HEK293 (cell line): Measurements from ENCODE around the gene S100A11.

Experiments used
- CTCF ChIA-PET: fragments of 350-600 bp; formaldehyde crosslinking; extraction: SDS; loops from one replicate; lab custom pipeline; 2021; ENCODE audit warnings: antibody characterized with exemption; lab: Yijun Ruan, JAX
- POLR2A ChIA-PET: fragments of 300-600 bp; formaldehyde crosslinking; extraction: SDS; loops from one replicate; lab custom pipeline; 2020; ENCODE audit warnings: antibody characterized with exemption, inconsistent platforms; lab: Yijun Ruan, JAX
- H3K27ac ChIP-seq: fragments of 200-500 bp; sonication (Bioruptor generic); 2 replicates; pipeline ENCODE4 v1.5.1; 2014; ENCODE audit warnings: low read depth, low read length, control low read depth, inconsistent platforms; ENCODE audit errors: extremely low read depth
- H3K36me3 ChIP-seq, 2 experiments: fragments of 200-500 bp in 1 of 2; sonication (Bioruptor generic) in 1 of 2; 1 replicate in 1 of 2; 2 replicates in 1 of 2; pipeline ENCODE4 v1.5.1; 2014 to 2017; ENCODE audit warnings: inconsistent platforms in 2 of 2, low read length in 2 of 2; ENCODE audit not compliant: control insufficient read depth in 2 of 2, insufficient read depth in 1 of 2
- H3K4me1 ChIP-seq: fragments of 200-500 bp; sonication (Bioruptor generic); 2 replicates; pipeline ENCODE4 v1.5.1; 2014; ENCODE audit warnings: mild to moderate bottlenecking, low read length, inconsistent platforms; ENCODE audit not compliant: control insufficient read depth, insufficient read depth
- H3K4me3 ChIP-seq: 2 replicates; pipeline ENCODE4 v1.5.1; 2011; ENCODE audit warnings: low read depth, mild to moderate bottlenecking, control low read depth, low read length, moderate library complexity
- H3K9me3 ChIP-seq: fragments of 200-500 bp; sonication (Bioruptor generic); 2 replicates; pipeline ENCODE4 v1.5.1; 2014; ENCODE audit warnings: low read depth, low read length, inconsistent platforms; ENCODE audit not compliant: control insufficient read depth, insufficient read depth
- CTCF ChIP-seq: fragments of 450-650 bp; formaldehyde crosslinking; IDR thresholded peaks from 2 replicates; pipeline ENCODE4 v1.5.1; 2016; ENCODE audit warnings: missing biosample characterization, missing genetic modification characterization
- FEZF1 ChIP-seq: fragments of 450-650 bp; formaldehyde crosslinking; IDR thresholded peaks from 2 replicates; pipeline ENCODE4 v1.5.1; 2016; ENCODE audit warnings: missing biosample characterization, missing genetic modification characterization
- HIC1 ChIP-seq: fragments of 450-650 bp; formaldehyde crosslinking; IDR thresholded peaks from 2 replicates; pipeline ENCODE4 v1.5.1; 2016; ENCODE audit warnings: missing biosample characterization, missing genetic modification characterization
- REPIN1 ChIP-seq: fragments of 450-650 bp; formaldehyde crosslinking; IDR thresholded peaks from 2 replicates; pipeline ENCODE4 v1.5.1; 2017; ENCODE audit warnings: missing biosample characterization, missing genetic modification characterization, low read depth
- TCF7L2 ChIP-seq: IDR thresholded peaks from 2 replicates; pipeline ENCODE4 v1.6.1; 2011; ENCODE audit warnings: low read depth, mild to moderate bottlenecking, inconsistent platforms, low read length, moderate library complexity, borderline replicate concordance
- ZBTB44 ChIP-seq: fragments of 450-650 bp; IDR thresholded peaks from 2 replicates; pipeline ENCODE4 v1.5.1; 2018; ENCODE audit warnings: missing biosample characterization, mild to moderate bottlenecking, missing genetic modification characterization
- ZNF133 ChIP-seq: fragments of 450-650 bp; formaldehyde crosslinking; IDR thresholded peaks from 2 replicates; pipeline ENCODE4 v1.5.1; 2016; ENCODE audit warnings: missing biosample characterization, missing genetic modification characterization
- ZNF140 ChIP-seq: fragments of 450-650 bp; formaldehyde crosslinking; IDR thresholded peaks from 2 replicates; pipeline ENCODE4 v1.5.1; 2016; ENCODE audit warnings: missing biosample characterization, missing genetic modification characterization
- ZNF2 ChIP-seq: fragments of 450-650 bp; formaldehyde crosslinking; IDR thresholded peaks from 2 replicates; pipeline ENCODE4 v1.5.1; 2016; ENCODE audit warnings: missing biosample characterization, missing genetic modification characterization
- ZNF202 ChIP-seq: fragments of 450-650 bp; formaldehyde crosslinking; IDR thresholded peaks from 2 replicates; pipeline ENCODE4 v1.5.1; 2016; ENCODE audit warnings: missing biosample characterization, missing genetic modification characterization, borderline replicate concordance
- ZNF24 ChIP-seq: fragments of 450-650 bp; formaldehyde crosslinking; IDR thresholded peaks from 2 replicates; pipeline ENCODE4 v1.5.1; 2016; ENCODE audit warnings: missing biosample characterization, missing genetic modification characterization
- ZNF394 ChIP-seq: fragments of 450-650 bp; formaldehyde crosslinking; IDR thresholded peaks from 2 replicates; pipeline ENCODE4 v1.5.1; 2016; ENCODE audit warnings: missing biosample characterization, missing genetic modification characterization, mild to moderate bottlenecking, moderate library complexity, borderline replicate concordance
- ZNF423 ChIP-seq: fragments of 450-650 bp; formaldehyde crosslinking; IDR thresholded peaks from 2 replicates; pipeline ENCODE4 v1.5.1; 2016; ENCODE audit warnings: missing biosample characterization, missing genetic modification characterization
- ZNF529 ChIP-seq: fragments of 450-650 bp; formaldehyde crosslinking; IDR thresholded peaks from 2 replicates; pipeline ENCODE4 v1.5.1; 2017; ENCODE audit warnings: missing genetic modification characterization, missing biosample characterization; ENCODE audit not compliant: insufficient replicate concordance
- ZNF555 ChIP-seq: fragments of 450-650 bp; formaldehyde crosslinking; conservative IDR thresholded peaks from 2 replicates; pipeline ENCODE4 v1.5.1; 2017; ENCODE audit warnings: missing biosample characterization, mild to moderate bottlenecking, missing genetic modification characterization, inconsistent platforms
- ZNF621 ChIP-seq: fragments of 450-650 bp; formaldehyde crosslinking; IDR thresholded peaks from 2 replicates; pipeline ENCODE4 v1.5.1; 2017; ENCODE audit warnings: missing biosample characterization, missing genetic modification characterization
- ZNF639 ChIP-seq: fragments of 450-650 bp; formaldehyde crosslinking; IDR thresholded peaks from 2 replicates; pipeline ENCODE4 v1.5.1; 2016; ENCODE audit warnings: missing biosample characterization, missing genetic modification characterization
- ZNF837 ChIP-seq: fragments of 450-650 bp; formaldehyde crosslinking; IDR thresholded peaks from 2 replicates; pipeline ENCODE4 v1.5.1; 2016; ENCODE audit warnings: missing biosample characterization, missing genetic modification characterization
- TF ChIP-seq, protein P1 (sequence below): fragments of 450-650 bp; formaldehyde crosslinking; IDR thresholded peaks from 2 replicates; pipeline ENCODE4 v1.5.1; 2016; ENCODE audit warnings: missing biosample characterization, missing genetic modification characterization, low read depth
- TF ChIP-seq, protein P2 (sequence below): fragments of 450-650 bp; formaldehyde crosslinking; IDR thresholded peaks from 2 replicates; pipeline ENCODE4 v1.5.1; 2016; ENCODE audit warnings: missing biosample characterization, missing genetic modification characterization
- TF ChIP-seq, protein P3 (sequence below): fragments of 450-650 bp; formaldehyde crosslinking; IDR thresholded peaks from 2 replicates; pipeline ENCODE4 v1.5.1; 2016; ENCODE audit warnings: missing biosample characterization, missing genetic modification characterization
- TF ChIP-seq, protein P4 (sequence below): fragments of 450-650 bp; formaldehyde crosslinking; optimal IDR thresholded peaks from 2 replicates; pipeline ENCODE3; 2016; ENCODE audit warnings: missing biosample characterization, mild to moderate bottlenecking, missing genetic modification characterization

The S100A11 gene

GRCh38 chr1:151985768-151986167, 51.0 kb downstream of the S100A11 start:
- Histone ChIP-seq H3K4me1 (peaks cover 36% of the 10 kb centered on the region), H3K9me3 (no peaks in the 10 kb centered on the region), H3K27ac (no peak overlapping the region), H3K4me3 (no peak overlapping the region), H3K36me3 (peaks cover 18 to 55% of the 10 kb centered on the region in 2 experiments; a peak in 2 of 3 replicates)
- POLR2A ChIA-PET = interaction anchor here (0.8 to 1.0 kb wide), 2 partner anchors 13 to 18 kb away, joined by 3 to 4 read pairs; no protein-coding TSS in a partner anchor
- TF ChIP-seq ZNF2 (tag by site-specific recombination) (no peak), ZNF24 (tag by site-specific recombination) (peak; percentile 55; the same call in 1 of the 2 replicates), HIC1 (tag by site-specific recombination) (no peak), ZNF555 (no peak), ZNF140 (tag by site-specific recombination) (no peak), FEZF1 (tag by site-specific recombination) (no peak), ZNF639 (tag by site-specific recombination) (no peak), CTCF (tag by site-specific recombination) (no peak), ZNF394 (tag by site-specific recombination) (no peak), REPIN1 (tag by site-specific recombination) (no peak), TCF7L2 (no peak), ZNF621 (tag by site-specific recombination) (no peak)
- TF ChIP-seq, protein P1, sequence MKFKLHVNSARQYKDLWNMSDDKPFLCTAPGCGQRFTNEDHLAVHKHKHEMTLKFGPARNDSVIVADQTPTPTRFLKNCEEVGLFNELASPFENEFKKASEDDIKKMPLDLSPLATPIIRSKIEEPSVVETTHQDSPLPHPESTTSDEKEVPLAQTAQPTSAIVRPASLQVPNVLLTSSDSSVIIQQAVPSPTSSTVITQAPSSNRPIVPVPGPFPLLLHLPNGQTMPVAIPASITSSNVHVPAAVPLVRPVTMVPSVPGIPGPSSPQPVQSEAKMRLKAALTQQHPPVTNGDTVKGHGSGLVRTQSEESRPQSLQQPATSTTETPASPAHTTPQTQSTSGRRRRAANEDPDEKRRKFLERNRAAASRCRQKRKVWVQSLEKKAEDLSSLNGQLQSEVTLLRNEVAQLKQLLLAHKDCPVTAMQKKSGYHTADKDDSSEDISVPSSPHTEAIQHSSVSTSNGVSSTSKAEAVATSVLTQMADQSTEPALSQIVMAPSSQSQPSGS (tag by site-specific recombination) = 0 out of 2 replicates have a peak, but pooled peaks have one; percentile 11
- TF ChIP-seq, protein P2, sequence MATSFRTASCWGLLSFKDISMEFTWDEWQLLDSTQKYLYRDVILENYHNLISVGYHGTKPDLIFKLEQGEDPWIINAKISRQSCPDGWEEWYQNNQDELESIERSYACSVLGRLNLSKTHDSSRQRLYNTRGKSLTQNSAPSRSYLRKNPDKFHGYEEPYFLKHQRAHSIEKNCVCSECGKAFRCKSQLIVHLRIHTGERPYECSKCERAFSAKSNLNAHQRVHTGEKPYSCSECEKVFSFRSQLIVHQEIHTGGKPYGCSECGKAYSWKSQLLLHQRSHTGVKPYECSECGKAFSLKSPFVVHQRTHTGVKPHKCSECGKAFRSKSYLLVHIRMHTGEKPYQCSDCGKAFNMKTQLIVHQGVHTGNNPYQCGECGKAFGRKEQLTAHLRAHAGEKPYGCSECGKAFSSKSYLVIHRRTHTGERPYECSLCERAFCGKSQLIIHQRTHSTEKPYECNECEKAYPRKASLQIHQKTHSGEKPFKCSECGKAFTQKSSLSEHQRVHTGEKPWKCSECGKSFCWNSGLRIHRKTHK (tag by site-specific recombination) = no peak
- CTCF ChIA-PET = interaction anchor here (0.7 to 9.3 kb wide), 7 partner anchors 9 to 49 kb away, joined by 3 to 131 read pairs (median 6); no protein-coding TSS in a partner anchor

GRCh38 chr1:151985270-151985669, 51.5 kb downstream of the S100A11 start:
- no peak overlapping the region for H3K27ac ChIP-seq
- H3K4me3 ChIP-seq = no peak overlapping the region
- H3K4me1 ChIP-seq = peaks cover 37% of the 10 kb centered on the region
- CTCF ChIA-PET = interaction anchor here (0.7 to 9.3 kb wide), 5 partner anchors 9 to 49 kb away, joined by 3 to 131 read pairs (median 6); no protein-coding TSS in a partner anchor
- POLR2A ChIA-PET = no interaction called here
- peaks cover 18 to 58% of the 10 kb centered on the region in 2 experiments; a peak in 2 of 3 replicates for H3K36me3 ChIP-seq
- no peaks in the 10 kb centered on the region for H3K9me3 ChIP-seq
- no peak for TF ChIP-seq ZNF837 (tag by site-specific recombination)
- TF ChIP-seq ZNF529 (tag by site-specific recombination) = no peak
- TF ChIP-seq ZNF202 (tag by site-specific recombination) = no peak
- TF ChIP-seq ZNF423 (tag by site-specific recombination) = no peak
- TF ChIP-seq ZNF133 (tag by site-specific recombination) = no peak
- TF ChIP-seq ZBTB44 = no peak
- TF ChIP-seq, protein P3, sequence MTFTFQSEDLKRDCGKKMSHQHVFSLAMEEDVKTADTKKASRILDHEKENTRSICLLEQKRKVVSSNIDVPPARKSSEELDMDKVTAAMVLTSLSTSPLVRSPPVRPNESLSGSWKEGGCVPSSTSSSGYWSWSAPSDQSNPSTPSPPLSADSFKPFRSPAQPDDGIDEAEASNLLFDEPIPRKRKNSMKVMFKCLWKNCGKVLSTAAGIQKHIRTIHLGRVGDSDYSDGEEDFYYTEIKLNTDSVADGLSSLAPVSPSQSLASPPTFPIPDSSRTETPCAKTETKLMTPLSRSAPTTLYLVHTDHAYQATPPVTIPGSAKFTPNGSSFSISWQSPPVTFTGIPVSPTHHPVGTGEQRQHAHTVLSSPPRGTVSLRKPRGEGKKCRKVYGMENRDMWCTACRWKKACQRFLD (tag by site-specific recombination) = no peak
- TF ChIP-seq, protein P4, sequence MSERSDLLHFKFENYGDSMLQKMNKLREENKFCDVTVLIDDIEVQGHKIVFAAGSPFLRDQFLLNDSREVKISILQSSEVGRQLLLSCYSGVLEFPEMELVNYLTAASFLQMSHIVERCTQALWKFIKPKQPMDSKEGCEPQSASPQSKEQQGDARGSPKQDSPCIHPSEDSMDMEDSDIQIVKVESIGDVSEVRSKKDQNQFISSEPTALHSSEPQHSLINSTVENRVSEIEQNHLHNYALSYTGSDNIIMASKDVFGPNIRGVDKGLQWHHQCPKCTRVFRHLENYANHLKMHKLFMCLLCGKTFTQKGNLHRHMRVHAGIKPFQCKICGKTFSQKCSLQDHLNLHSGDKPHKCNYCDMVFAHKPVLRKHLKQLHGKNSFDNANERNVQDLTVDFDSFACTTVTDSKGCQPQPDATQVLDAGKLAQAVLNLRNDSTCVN = no peak
